Measurements from ENCODE around the gene ARHGDIA.

Gene ARHGDIA

DNA sequence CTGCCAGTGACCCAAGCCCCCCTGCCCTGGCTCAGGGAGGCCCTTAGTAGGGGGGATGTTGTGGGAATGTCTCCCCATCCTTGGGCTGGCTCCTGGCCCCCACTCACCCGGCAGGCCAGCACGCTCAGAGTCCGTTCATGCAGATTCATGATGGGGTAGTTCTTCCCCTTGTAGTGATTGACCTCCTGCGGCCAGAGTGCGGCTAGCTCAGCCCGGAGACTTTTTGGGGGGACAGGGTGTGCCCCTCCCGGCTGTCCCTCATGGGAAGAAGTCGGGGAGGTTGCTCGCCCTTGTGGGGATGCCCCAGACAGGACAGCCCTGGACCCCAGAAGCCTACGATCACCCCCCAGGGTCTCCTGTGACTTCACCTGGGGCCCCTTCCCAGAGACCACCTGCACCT, 34.9 kb upstream of the ARHGDIA start:
- DNase-seq = no peak

DNA sequence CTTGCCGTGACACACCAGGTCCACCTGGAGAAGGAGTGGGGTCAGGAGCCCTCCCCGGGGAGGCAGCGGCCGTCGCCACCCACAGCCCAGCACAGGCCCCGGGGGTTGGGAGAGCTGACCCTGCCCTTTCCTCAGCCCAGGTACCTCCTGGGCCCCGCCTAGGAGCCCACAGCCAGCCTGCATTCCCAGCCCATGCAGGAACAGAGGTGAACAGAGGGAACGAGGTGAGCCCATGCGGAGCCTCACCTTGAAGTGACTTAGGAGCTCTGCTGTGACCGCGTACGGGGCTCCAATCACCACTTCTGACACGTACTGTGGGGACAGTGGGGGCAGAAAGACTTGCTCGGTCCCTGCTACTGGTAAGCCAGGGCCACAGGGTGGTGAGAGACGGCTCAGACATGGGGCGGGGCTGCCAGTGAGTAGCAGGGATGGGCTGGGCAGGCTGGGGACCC, 34.3 kb upstream of the ARHGDIA start:
- DNase-seq = no peak

GRCh38 chr17:81904600-81905423, 33.7 kb upstream of the ARHGDIA start:
- no peak for DNase-seq

- no peak for DNase-seq
These were observed 32.9 kb upstream of the ARHGDIA start for GRCh38 chr17:81903896-81904599.

DNA sequence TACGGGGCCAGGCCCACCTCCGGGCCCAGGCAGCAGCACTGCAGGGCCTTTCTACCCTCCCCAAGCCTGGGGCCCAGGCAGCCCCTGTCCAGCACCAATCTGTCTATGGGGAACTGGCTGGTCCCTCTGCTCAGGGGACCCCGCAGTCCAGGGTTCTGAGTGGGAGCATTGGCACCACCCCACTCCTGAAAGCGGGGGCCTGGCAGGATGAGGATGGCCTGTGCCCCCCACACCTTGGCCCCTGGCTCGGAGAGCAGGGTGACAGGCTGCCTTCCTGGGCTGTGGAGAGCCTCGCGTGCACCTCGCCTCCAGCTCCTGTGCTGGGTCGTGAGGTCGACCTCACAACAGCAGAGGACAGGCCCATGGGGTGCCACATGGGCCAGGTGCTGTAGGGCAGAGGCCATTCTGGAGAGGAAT, 32.3 kb upstream of the ARHGDIA start:
- no peak for DNase-seq

DNA sequence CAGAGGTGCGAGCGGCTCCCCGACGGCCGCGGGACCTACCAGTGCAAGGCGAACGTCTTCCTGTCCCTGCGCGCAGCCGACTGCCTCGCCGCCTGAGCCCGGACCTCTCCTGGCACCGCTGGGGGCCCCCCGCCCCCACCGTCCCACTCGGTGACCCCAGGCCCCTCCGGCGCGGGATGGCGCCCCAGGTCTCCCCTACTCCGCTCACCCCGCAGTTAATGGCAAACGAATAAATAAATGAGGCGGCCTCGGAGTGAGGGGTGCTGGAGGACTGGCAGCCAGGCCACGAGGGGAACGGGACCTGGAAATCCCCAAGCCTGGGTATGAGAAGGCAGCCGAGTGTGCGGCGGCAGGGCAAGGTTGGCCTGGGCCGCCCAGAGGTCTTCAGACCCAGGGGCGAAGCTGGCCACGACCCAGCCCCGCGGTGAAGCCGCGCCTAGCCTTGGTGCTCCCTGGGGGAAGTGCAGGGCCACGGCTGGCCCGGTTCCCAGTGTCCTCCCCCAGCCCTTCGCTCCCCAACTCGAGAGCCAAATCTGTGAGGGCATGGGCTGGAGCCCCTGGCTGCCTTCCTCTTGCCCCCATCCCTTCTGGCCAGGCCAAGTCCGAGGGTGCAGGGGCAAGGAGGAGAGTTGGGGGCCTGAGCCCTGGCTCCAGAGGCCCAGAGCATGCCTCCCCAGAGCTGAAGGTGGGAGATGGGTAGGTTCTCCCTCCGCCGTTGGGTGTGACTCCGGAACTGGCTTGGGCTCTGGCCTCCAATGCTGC, 31.7 kb upstream of the ARHGDIA start:
- DNase-seq = no peak

- no peak for DNase-seq
These were observed 31.0 kb upstream of the ARHGDIA start, which contains the start of gene NPB for GRCh38 chr17:81902023-81902652. NPB (plus strand) TSS chr17:81902238; CDS start chr17:81902278, 40 bp downstream.

- no peak for DNase-seq
These were observed 30.3 kb upstream of the ARHGDIA start for GRCh38 chr17:81901167-81902022.

DNA sequence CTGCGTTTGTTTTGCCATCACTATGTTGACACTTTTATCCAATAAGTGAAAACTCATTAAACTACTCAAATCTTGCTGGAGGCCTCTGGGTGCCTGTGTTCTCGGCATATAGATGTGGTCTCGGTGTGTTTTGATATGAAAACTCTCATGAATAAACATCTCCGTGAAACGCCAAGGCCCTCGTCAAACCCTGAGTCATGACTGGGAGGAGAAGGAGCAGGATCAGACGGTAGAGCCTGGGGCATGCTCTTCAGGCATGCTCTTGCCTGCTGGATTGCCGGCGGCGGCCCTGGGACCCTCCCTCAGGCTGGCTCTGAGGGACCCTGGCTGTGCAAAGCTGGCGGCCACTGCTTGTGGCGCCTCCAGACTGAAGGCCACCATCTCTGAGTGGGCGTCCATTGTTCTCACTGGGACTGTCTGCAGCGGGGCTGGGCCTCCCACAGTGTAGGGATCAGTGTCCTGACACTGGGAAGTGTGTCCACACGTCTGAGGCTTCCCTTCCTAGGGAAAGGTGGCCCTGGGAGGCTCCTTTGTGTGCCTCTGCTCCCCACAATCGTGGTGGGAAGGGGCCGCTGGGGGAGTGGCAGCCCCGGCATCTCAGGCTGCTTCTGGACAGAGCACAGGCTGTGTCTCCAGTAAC, 29.2 kb upstream of the ARHGDIA start:
- DNase-seq = no peak

GRCh38 chr17:81899514-81900166, 28.5 kb upstream of the ARHGDIA start:
- DNase-seq = no peak

DNA sequence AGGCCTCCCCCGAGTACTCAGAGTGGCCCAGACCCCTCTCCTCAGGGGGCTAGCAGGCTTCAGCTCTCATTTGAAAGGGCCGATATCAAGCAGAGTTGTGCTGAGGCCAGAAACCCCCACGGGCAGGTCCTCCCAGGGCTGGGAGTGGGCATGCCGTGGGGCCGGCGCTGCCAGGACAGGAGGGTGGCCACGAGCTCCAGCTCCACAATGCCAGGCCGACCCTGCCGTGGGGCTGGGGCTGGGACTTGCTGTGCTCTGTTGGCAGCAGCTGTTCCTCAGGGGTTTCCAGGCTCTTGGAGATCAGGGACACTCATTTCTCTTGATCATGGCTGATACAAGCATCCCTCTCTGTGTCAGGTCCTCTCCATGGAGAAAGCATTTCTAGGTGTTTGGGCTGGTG, 27.7 kb upstream of the ARHGDIA start:
- DNase-seq = no peak

- no peak for DNase-seq
These were observed 27.1 kb upstream of the ARHGDIA start for GRCh38 chr17:81898029-81898866.

GRCh38 chr17:81895400-81895799, 24.3 kb upstream of the ARHGDIA start:
- DNase-seq = no peak

DNA sequence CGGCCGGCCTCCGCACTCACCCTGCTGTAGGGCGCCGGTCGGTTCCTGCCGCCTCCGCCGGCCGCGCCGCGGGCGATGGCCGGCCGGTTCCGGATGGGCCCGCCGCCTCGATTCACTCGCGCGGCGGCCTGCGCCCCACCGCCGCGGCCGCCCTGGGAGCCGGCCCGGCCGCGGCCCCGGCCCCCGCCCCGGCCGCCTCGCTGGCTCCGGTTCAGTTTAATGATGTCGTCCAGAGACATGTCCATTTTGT, 20.1 kb upstream of the ARHGDIA start:
- no peak for DNase-seq

GRCh38 chr17:81890447-81891302, 19.5 kb upstream of the ARHGDIA start:
- DNase-seq = no peak

- DNase-seq = no peak
These were observed 18.5 kb upstream of the ARHGDIA start for GRCh38 chr17:81889602-81890001.

GRCh38 chr17:81888988-81889595, 18.0 kb upstream of the ARHGDIA start:
- no peak for DNase-seq

DNA sequence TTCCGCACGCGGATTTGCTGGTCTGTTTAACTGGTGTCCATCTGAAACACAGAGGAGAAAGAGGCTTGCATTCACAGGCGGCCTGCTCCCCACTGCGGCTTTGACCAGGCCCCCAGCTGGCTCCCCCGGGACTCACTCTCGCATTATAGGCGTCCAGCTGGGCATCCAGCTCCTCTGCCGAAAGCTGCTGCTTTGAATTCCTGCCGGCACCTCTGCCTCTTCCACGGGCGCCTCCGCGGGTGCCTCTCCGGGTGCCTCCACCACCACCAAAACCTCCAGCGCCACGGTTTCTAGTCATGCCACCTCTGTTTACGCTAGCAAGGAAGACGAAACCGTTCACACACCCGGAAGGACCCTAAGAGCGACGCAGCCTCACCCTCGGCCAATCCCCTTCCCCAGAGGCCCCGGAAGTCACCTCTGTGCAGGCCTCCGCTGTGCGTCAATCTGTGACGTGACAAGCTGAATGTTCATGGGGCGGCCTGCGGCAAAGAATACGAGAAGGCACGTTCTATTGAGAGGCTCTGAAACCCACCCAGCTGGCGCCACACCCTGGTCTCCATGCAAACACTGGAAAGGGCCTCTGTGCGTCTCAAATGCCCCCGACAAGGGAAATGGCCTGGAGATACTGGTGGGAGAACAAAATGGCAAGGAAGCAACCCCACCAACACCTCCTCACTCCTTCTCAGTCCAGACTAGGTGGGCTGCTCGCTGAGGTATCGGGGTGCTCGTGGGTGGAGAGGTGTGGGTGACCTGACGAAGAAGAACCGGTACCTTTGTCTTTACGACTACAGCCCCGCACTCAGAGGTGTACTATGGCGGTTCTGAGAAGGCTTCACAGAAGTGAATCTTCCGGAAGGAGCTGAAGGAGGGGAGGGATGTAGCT, 17.2 kb upstream of the ARHGDIA start:
- no peak for DNase-seq
